ENCODE results near the gene MPV17L2. TPM values are rescaled to one million over a fixed set of nuclear protein-coding genes. Genes with fewer than 3 reads are reported as not detected.

The MPV17L2 gene
- total and polyA plus RNA-seq, 2 of the 4 experiments (the other 2 are of a cell fraction): 7.2 to 19.5 TPM

DNA sequence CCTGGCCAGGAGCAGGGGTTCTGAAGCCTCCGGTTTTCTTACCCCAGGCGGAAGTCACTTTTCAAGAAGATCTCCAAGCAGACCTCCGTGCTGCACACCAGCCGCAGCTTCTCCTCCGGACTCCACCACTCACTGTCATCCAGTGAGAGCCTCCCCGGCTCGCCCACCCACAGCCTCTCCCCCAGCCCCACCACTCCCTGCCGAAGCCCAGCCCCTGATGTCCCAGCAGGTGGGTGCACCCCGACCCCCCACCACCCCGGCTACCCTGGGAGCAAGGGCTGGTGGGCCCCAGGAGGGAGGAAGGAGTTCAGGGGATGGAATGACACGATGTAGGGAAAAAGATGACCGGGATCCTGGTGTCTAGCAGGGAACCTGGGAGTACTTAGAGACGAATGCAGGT lies 45.6 kb upstream of the MPV17L2 start:
- Histone ChIP-seq H2AK9ac (replicated peaks; ENCODE audit: low read depth, low read length, poor library complexity) (no peak overlapping the region), H4K5ac (ENCODE audit: low read depth, low read length) (no peak overlapping the region), H2AK5ac (ENCODE audit: low read depth, low read length) (no peak overlapping the region), H3K18ac (ENCODE audit: low read depth, low read length) (no peak overlapping the region), H3K27me3 (ENCODE audit: control insufficient read depth, insufficient read depth, low read length) (no peaks in the 10 kb centered on the region), H3K4me1 (ENCODE audit: control insufficient read depth, insufficient read depth, low read length) (peaks cover 5% of the 10 kb centered on the region; the same call in 1 of the 2 replicates), H3K14ac (replicated peaks; ENCODE audit: low read depth, low read length) (no peak overlapping the region), H4K20me1 (ENCODE audit: insufficient read depth, low read length) (peaks cover under 1% of the 10 kb centered on the region; the same call in 1 of the 2 replicates), H3K4me3 (ENCODE audit: insufficient read depth, low read depth, low read length) (no peak overlapping the region), H3K79me1 (ENCODE audit: low read depth in 1 of 2, low read length in 2 of 2) (peaks cover 0 to 4% of the 10 kb centered on the region in 2 experiments; a peak in 1 of 4 replicates), H3K23ac (ENCODE audit: low read depth, low read length) (no peak overlapping the region), H3K27ac (ENCODE audit: insufficient read depth, low read length) (no peak overlapping the region), H4K8ac (ENCODE audit: low read depth in 2 of 2, low read length in 2 of 2) (no peak overlapping the region), H2AFZ (replicated peaks; ENCODE audit: low read length, poor library complexity) (no peak overlapping the region), H3K9me1 (ENCODE audit: insufficient read depth, low read length) (peaks cover 9% of the 10 kb centered on the region), H3K4ac (ENCODE audit: low read depth, low read length) (no peak overlapping the region), H2BK5ac (ENCODE audit: low read depth, low read length, poor library complexity, severe bottlenecking) (no peak overlapping the region), H3K56ac (ENCODE audit: extremely low read depth, insufficient read depth, low read length) (no peak overlapping the region), H4K91ac (ENCODE audit: insufficient read depth, low read depth, low read length) (no peak overlapping the region), H3K9ac (ENCODE audit: low read depth, low read length) (no peak overlapping the region), H3K36me3 (ENCODE audit: control insufficient read depth, insufficient read depth, low read length) (peaks cover 35% of the 10 kb centered on the region), H2BK15ac (ENCODE audit: low read depth, low read length) (no peak overlapping the region), H2BK20ac (ENCODE audit: low read depth, low read length) (no peak overlapping the region), H3K9me3 (ENCODE audit: control insufficient read depth, insufficient read depth, low read length) (no peaks in the 10 kb centered on the region), H2BK120ac (ENCODE audit: low read depth, low read length) (no peak overlapping the region), H3K4me2 (ENCODE audit: low read depth, low read length) (no peak overlapping the region)
- DNase-seq (no peak), ATAC-seq (ENCODE audit: low read depth) (no peak)
- intact Hi-C loops (cut with micrococcal nuclease) (no loop called here), dilution Hi-C loops (cut with HindIII; ENCODE audit: low sequenced_read_pairs, unreplicated experiment) (no loop called here), in situ Hi-C loops (cut with MboI; ENCODE audit: low sequenced_read_pairs) (no loop called here)
- TF ChIP-seq RCOR1 (IDR thresholded peaks at IDR 0.05; ENCODE audit: insufficient replicate concordance, low read length): no peak
- no peak for TF ChIP-seq MAZ (IDR thresholded peaks at IDR 0.05; ENCODE audit: borderline replicate concordance, low read depth, low read length)
- TF ChIP-seq FOS (IDR thresholded peaks at IDR 0.05; ENCODE audit: low read depth, low read length): no peak
- no peak for TF ChIP-seq MAFK (IDR thresholded peaks at IDR 0.05; ENCODE audit: low read depth, low read length)
- no peak for TF ChIP-seq NFE2L2 (IDR thresholded peaks at IDR 0.05; ENCODE audit: low read depth, low read length)
- no peak for TF ChIP-seq POLR2A (IDR thresholded peaks at IDR 0.05; ENCODE audit: low read depth, low read length)
- TF ChIP-seq, protein P1, sequence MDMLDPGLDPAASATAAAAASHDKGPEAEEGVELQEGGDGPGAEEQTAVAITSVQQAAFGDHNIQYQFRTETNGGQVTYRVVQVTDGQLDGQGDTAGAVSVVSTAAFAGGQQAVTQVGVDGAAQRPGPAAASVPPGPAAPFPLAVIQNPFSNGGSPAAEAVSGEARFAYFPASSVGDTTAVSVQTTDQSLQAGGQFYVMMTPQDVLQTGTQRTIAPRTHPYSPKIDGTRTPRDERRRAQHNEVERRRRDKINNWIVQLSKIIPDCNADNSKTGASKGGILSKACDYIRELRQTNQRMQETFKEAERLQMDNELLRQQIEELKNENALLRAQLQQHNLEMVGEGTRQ (IDR thresholded peaks at IDR 0.05; ENCODE audit: low read depth, low read length): no peak
- TF ChIP-seq MXI1 (IDR thresholded peaks at IDR 0.05; ENCODE audit: borderline replicate concordance, low read depth, low read length): no peak
- TF ChIP-seq, protein P2, sequence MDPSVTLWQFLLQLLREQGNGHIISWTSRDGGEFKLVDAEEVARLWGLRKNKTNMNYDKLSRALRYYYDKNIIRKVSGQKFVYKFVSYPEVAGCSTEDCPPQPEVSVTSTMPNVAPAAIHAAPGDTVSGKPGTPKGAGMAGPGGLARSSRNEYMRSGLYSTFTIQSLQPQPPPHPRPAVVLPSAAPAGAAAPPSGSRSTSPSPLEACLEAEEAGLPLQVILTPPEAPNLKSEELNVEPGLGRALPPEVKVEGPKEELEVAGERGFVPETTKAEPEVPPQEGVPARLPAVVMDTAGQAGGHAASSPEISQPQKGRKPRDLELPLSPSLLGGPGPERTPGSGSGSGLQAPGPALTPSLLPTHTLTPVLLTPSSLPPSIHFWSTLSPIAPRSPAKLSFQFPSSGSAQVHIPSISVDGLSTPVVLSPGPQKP (IDR thresholded peaks at IDR 0.05; ENCODE audit: borderline replicate concordance, low read depth, low read length): no peak
- no peak for TF ChIP-seq RFX5 (IDR thresholded peaks at IDR 0.05; ENCODE audit: low read depth, low read length)
- TF ChIP-seq CEBPB (IDR thresholded peaks at IDR 0.05; ENCODE audit: low read depth, low read length): no peak
- TF ChIP-seq CHD1 (IDR thresholded peaks at IDR 0.05; ENCODE audit: low read depth, low read length): no peak
- TF ChIP-seq SMC3 (IDR thresholded peaks at IDR 0.05; ENCODE audit: low read depth, low read length): no peak
- TF ChIP-seq, protein P3, sequence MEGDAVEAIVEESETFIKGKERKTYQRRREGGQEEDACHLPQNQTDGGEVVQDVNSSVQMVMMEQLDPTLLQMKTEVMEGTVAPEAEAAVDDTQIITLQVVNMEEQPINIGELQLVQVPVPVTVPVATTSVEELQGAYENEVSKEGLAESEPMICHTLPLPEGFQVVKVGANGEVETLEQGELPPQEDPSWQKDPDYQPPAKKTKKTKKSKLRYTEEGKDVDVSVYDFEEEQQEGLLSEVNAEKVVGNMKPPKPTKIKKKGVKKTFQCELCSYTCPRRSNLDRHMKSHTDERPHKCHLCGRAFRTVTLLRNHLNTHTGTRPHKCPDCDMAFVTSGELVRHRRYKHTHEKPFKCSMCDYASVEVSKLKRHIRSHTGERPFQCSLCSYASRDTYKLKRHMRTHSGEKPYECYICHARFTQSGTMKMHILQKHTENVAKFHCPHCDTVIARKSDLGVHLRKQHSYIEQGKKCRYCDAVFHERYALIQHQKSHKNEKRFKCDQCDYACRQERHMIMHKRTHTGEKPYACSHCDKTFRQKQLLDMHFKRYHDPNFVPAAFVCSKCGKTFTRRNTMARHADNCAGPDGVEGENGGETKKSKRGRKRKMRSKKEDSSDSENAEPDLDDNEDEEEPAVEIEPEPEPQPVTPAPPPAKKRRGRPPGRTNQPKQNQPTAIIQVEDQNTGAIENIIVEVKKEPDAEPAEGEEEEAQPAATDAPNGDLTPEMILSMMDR (conservative IDR thresholded peaks at IDR 0.05; ENCODE audit: low read depth, low read length): no peak
- no peak for TF ChIP-seq BHLHE40 (IDR thresholded peaks at IDR 0.05; ENCODE audit: low read depth, low read length)
- WGBS, 2 experiments (ENCODE audit: extremely low coverage in 2 of 2, insufficient read length in 1 of 2): 88% methylated on average over 4 of the region's 13 CpGs; no CpG with 5 or more reads in 1 of the 2 experiments
- no TSS peak for BruUV-seq (replicated peaks)
- ChIA-PET CTCF (no interaction called here), POLR2A (ENCODE audit: unreplicated experiment) (no interaction called here)

Data from IMR-90 (cell line).